NT2/D1 (cell line): ENCODE measurements around the gene SCAMP2.
A peak's percentile ranks its signal among the peaks of the same experiment; 100 is the strongest.

Source experiments
- DNase-seq: peaks from one replicate; pipeline ENCODE4 v3.0.0-alpha.2; 2011; ENCODE audit warnings: low read depth, low spot score
- H3K27me3 ChIP-seq: 2 replicates; pipeline ENCODE4 v1.6.0; 2011; ENCODE audit warnings: mild to moderate bottlenecking; ENCODE audit not compliant: insufficient read length, insufficient read depth
- H3K36me3 ChIP-seq: 2 replicates; pipeline ENCODE4 v1.6.1; 2011; ENCODE audit warnings: mild to moderate bottlenecking, low read length, mixed read lengths; ENCODE audit not compliant: insufficient read depth, insufficient read length
- H3K4me1 ChIP-seq: 2 replicates; pipeline ENCODE4 v1.5.1; 2011; ENCODE audit not compliant: insufficient read depth, insufficient read length
- H3K4me3 ChIP-seq: 2 replicates; pipeline ENCODE4 v1.5.1; 2011; ENCODE audit warnings: low read depth; ENCODE audit not compliant: insufficient read length
- H3K9ac ChIP-seq: 2 replicates; pipeline ENCODE4 v1.6.0; 2011; ENCODE audit warnings: low read depth; ENCODE audit not compliant: insufficient read length
- H3K9me3 ChIP-seq: 2 replicates; pipeline ENCODE4 v1.5.1; 2011; ENCODE audit warnings: mild to moderate bottlenecking, low read length; ENCODE audit not compliant: insufficient read depth
- SUZ12 ChIP-seq: IDR thresholded peaks from 2 replicates; pipeline ENCODE4 v1.6.1; 2011; ENCODE audit not compliant: insufficient read length, insufficient read depth; ENCODE audit errors: extremely low read depth
- YY1 ChIP-seq: IDR thresholded peaks from 2 replicates; pipeline ENCODE4 v1.6.1; 2011; ENCODE audit not compliant: insufficient read length, insufficient read depth
- ZNF274 ChIP-seq: IDR thresholded peaks from 2 replicates; pipeline ENCODE4 v1.6.1; 2011; ENCODE audit warnings: mild to moderate bottlenecking, low read depth, low read length

SCAMP2 gene

GRCh38 chr15:74857082-74857655 lies 16.0 kb downstream of the SCAMP2 start:
- DNase-seq = no peak
- Histone ChIP-seq H3K27me3 (no peaks in the 10 kb centered on the region), H3K9ac (no peak overlapping the region), H3K4me1 (peaks cover 9% of the 10 kb centered on the region), H3K4me3 (no peak overlapping the region), H3K36me3 (peaks cover 34% of the 10 kb centered on the region), H3K9me3 (no peaks in the 10 kb centered on the region)
- no peak for TF ChIP-seq YY1
- no peak for TF ChIP-seq ZNF274
- no peak for TF ChIP-seq SUZ12

- no peak overlapping the region for H3K9ac ChIP-seq
- H3K36me3 ChIP-seq = peaks cover 40% of the 10 kb centered on the region
- H3K9me3 ChIP-seq = no peaks in the 10 kb centered on the region
- no peak for TF ChIP-seq YY1
- TF ChIP-seq SUZ12 = no peak
- TF ChIP-seq ZNF274 = no peak
- no peak for DNase-seq
- H3K4me3 ChIP-seq = no peak overlapping the region
- peaks cover 9% of the 10 kb centered on the region for H3K4me1 ChIP-seq
- H3K27me3 ChIP-seq = no peaks in the 10 kb centered on the region
Measured at GRCh38 chr15:74856537-74856936, 16.6 kb downstream of the SCAMP2 start.

GRCh38 chr15:74855857-74856256 lies 17.3 kb downstream of the SCAMP2 start:
- Histone ChIP-seq H3K9ac (no peak overlapping the region), H3K36me3 (peaks cover 47% of the 10 kb centered on the region), H3K4me1 (peaks cover 9% of the 10 kb centered on the region), H3K9me3 (no peaks in the 10 kb centered on the region), H3K4me3 (no peak overlapping the region), H3K27me3 (no peaks in the 10 kb centered on the region)
- DNase-seq = no peak
- TF ChIP-seq SUZ12 (no peak), ZNF274 (no peak), YY1 (no peak)

GRCh38 chr15:74854453-74855022 lies 18.6 kb downstream of the SCAMP2 start:
- Histone ChIP-seq H3K27me3 (no peaks in the 10 kb centered on the region), H3K9me3 (no peaks in the 10 kb centered on the region), H3K4me3 (no peak overlapping the region), H3K4me1 (peaks cover 9% of the 10 kb centered on the region), H3K36me3 (peaks cover 59% of the 10 kb centered on the region), H3K9ac (peak overlapping the region; percentile 50)
- no peak for DNase-seq
- no peak for TF ChIP-seq SUZ12
- no peak for TF ChIP-seq ZNF274
- no peak for TF ChIP-seq YY1

- Histone ChIP-seq H3K27me3 (no peaks in the 10 kb centered on the region), H3K4me1 (peaks cover 9% of the 10 kb centered on the region), H3K9ac (peak overlapping the region; percentile 6), H3K4me3 (no peak overlapping the region), H3K36me3 (peaks cover 69% of the 10 kb centered on the region), H3K9me3 (no peaks in the 10 kb centered on the region)
- TF ChIP-seq ZNF274 (no peak), SUZ12 (no peak), YY1 (no peak)
- DNase-seq = no peak
Measured at GRCh38 chr15:74851960-74852359, 21.2 kb downstream of the SCAMP2 start.

- no peak overlapping the region for H3K4me3 ChIP-seq
- TF ChIP-seq YY1 (no peak), ZNF274 (no peak)
- no peaks in the 10 kb centered on the region for H3K9me3 ChIP-seq
- H3K27me3 ChIP-seq = no peaks in the 10 kb centered on the region
- no peak for DNase-seq
- H3K4me1 ChIP-seq = peaks cover 9% of the 10 kb centered on the region
- no peak overlapping the region for H3K9ac ChIP-seq
- peaks cover 77% of the 10 kb centered on the region for H3K36me3 ChIP-seq
Measured at GRCh38 chr15:74850393-74850792, 22.8 kb downstream of the SCAMP2 start.

- peaks cover 68% of the 10 kb centered on the region for H3K36me3 ChIP-seq
- no peaks in the 10 kb centered on the region for H3K9me3 ChIP-seq
- H3K9ac ChIP-seq = no peak overlapping the region
- H3K4me1 ChIP-seq = peaks cover 8% of the 10 kb centered on the region
- TF ChIP-seq SUZ12 (no peak), YY1 (no peak), ZNF274 (no peak)
- no peak overlapping the region for H3K4me3 ChIP-seq
- no peaks in the 10 kb centered on the region for H3K27me3 ChIP-seq
- DNase-seq = no peak
Measured at GRCh38 chr15:74847432-74847831, 25.7 kb downstream of the SCAMP2 start.

GRCh38 chr15:74845581-74845980 lies 27.6 kb downstream of the SCAMP2 start:
- no peaks in the 10 kb centered on the region for H3K9me3 ChIP-seq
- DNase-seq = no peak
- no peak for TF ChIP-seq SUZ12
- TF ChIP-seq ZNF274 = no peak
- no peak for TF ChIP-seq YY1
- H3K36me3 ChIP-seq = peaks cover 58% of the 10 kb centered on the region
- H3K4me3 ChIP-seq = no peak overlapping the region
- H3K27me3 ChIP-seq = no peaks in the 10 kb centered on the region
- peaks cover 20% of the 10 kb centered on the region for H3K4me1 ChIP-seq
- no peak overlapping the region for H3K9ac ChIP-seq
